WTC11 (cell line): ENCODE measurements around the gene MYH10. TPM values are rescaled to one million over a fixed set of nuclear protein-coding genes. Genes with fewer than 3 reads are reported as not detected.

Experiments used
- ATAC-seq: fragments of 200-7000 bp; cut with Tn5 transposase; 2 replicates; pipeline ENCODE4 v1.10.0; 2021; ENCODE audit warnings: mild to moderate bottlenecking, moderate library complexity
- CTCF ChIA-PET: fragments of 300-600 bp; sonication (Branson Sonifier 250); formaldehyde crosslinking; loops from one replicate; lab custom pipeline; 2021; ENCODE audit warnings: antibody characterized with exemption; lab: Charles Lee
- POLR2A ChIA-PET: fragments of 350-600 bp; sonication (Branson Sonifier 250); formaldehyde crosslinking; loops from one replicate; lab custom pipeline; 2021; ENCODE audit warnings: antibody characterized with exemption; lab: Charles Lee
- DNase-seq: peaks from one replicate; pipeline ENCODE4 v3.0.0; 2021; ENCODE audit warnings: low spot score
- H3K27ac Mint-ChIP-seq: 2 replicates; pipeline ENCODE4 v1.8.0; 2021; ENCODE audit warnings: mixed read lengths
- H3K27me3 Mint-ChIP-seq: 2 replicates; pipeline ENCODE4 v1.8.0; 2021; ENCODE audit warnings: low read depth, mild to moderate bottlenecking, moderate library complexity, mixed read lengths
- H3K36me3 Mint-ChIP-seq: 2 replicates; pipeline ENCODE4 v1.8.0; 2021; ENCODE audit warnings: mixed read lengths
- H3K4me1 Mint-ChIP-seq: 2 replicates; pipeline ENCODE4 v1.8.0; 2022; ENCODE audit warnings: mixed read lengths
- H3K4me3 Mint-ChIP-seq: 2 replicates; pipeline ENCODE4 v1.8.0; 2021; ENCODE audit warnings: mild to moderate bottlenecking, moderate library complexity, mixed read lengths
- H3K9me3 Mint-ChIP-seq: 2 replicates; pipeline ENCODE4 v1.8.0; 2021; ENCODE audit warnings: mixed read lengths
- ATF2 ChIP-seq: sonication (generic); formaldehyde crosslinking; IDR thresholded peaks from 2 replicates; pipeline ENCODE4 v1.8.1; 2022; ENCODE audit warnings: low read depth, missing genetic modification reagents, borderline replicate concordance
- ATF6 ChIP-seq: sonication (generic); formaldehyde crosslinking; IDR thresholded peaks from 2 replicates; pipeline ENCODE4 v1.8.1; 2023; ENCODE audit warnings: mild to moderate bottlenecking, missing genetic modification reagents
- E2F4 ChIP-seq: sonication (generic); formaldehyde crosslinking; IDR thresholded peaks from 2 replicates; pipeline ENCODE4 v1.8.1; 2022; ENCODE audit warnings: low read depth, mild to moderate bottlenecking, moderate library complexity, missing genetic modification reagents, borderline replicate concordance
- ELF4 ChIP-seq: sonication (generic); formaldehyde crosslinking; IDR thresholded peaks from 2 replicates; pipeline ENCODE4 v1.8.1; 2022; ENCODE audit warnings: low read depth, mild to moderate bottlenecking, moderate library complexity, missing genetic modification reagents
- EMX1 ChIP-seq: fragments of 250-450 bp; sonication (Bioruptor Pico); IDR thresholded peaks from 2 replicates; pipeline ENCODE4 v1.8.0; 2021; ENCODE audit warnings: mild to moderate bottlenecking
- HMGA2 ChIP-seq: fragments of 250-450 bp; sonication (Bioruptor Pico); IDR thresholded peaks from 2 replicates; pipeline ENCODE4 v1.4.0; 2021; ENCODE audit warnings: mild to moderate bottlenecking, moderate library complexity
- NR1H2 ChIP-seq: sonication (generic); formaldehyde crosslinking; IDR thresholded peaks from 2 replicates; pipeline ENCODE4 v1.9.0; 2021; ENCODE audit warnings: mild to moderate bottlenecking, moderate library complexity, missing genetic modification reagents
- NR3C1 ChIP-seq: sonication (generic); formaldehyde crosslinking; conservative IDR thresholded peaks from 2 replicates; pipeline ENCODE4 v1.8.1; 2023; ENCODE audit warnings: low read depth, mild to moderate bottlenecking, missing genetic modification reagents
- RORB ChIP-seq: fragments of 250-450 bp; sonication (Bioruptor Pico); IDR thresholded peaks from 2 replicates; pipeline ENCODE4 v1.9.0; 2021; ENCODE audit warnings: mild to moderate bottlenecking
- SOX15 ChIP-seq: fragments of 250-450 bp; sonication (Bioruptor Pico); IDR thresholded peaks from 2 replicates; pipeline ENCODE4 v1.9.0; 2021; ENCODE audit warnings: mild to moderate bottlenecking
- TCF7 ChIP-seq: sonication (generic); formaldehyde crosslinking; IDR thresholded peaks from 2 replicates; pipeline ENCODE4 v1.8.0; 2022; ENCODE audit warnings: mild to moderate bottlenecking, low read depth, missing genetic modification reagents, moderate library complexity
- ZBTB21 ChIP-seq: sonication (generic); formaldehyde crosslinking; IDR thresholded peaks from 2 replicates; pipeline ENCODE4 v1.8.1; 2023; ENCODE audit warnings: mild to moderate bottlenecking, missing genetic modification reagents, borderline replicate concordance
- ZNF138 ChIP-seq: sonication (generic); formaldehyde crosslinking; conservative IDR thresholded peaks from 2 replicates; pipeline ENCODE4 v1.8.1; 2022; ENCODE audit warnings: mild to moderate bottlenecking, moderate library complexity, missing genetic modification reagents
- ZNF317 ChIP-seq: sonication (generic); formaldehyde crosslinking; IDR thresholded peaks from 2 replicates; pipeline ENCODE4 v1.8.1; 2023; ENCODE audit warnings: low read depth, mild to moderate bottlenecking, moderate library complexity, missing genetic modification reagents, borderline replicate concordance
- ZNF416 ChIP-seq: fragments of 250-450 bp; sonication (Bioruptor Pico); IDR thresholded peaks from 2 replicates; pipeline ENCODE4 v1.9.0; 2021; ENCODE audit warnings: mild to moderate bottlenecking, inconsistent platforms
- ZNF512 ChIP-seq: sonication (generic); formaldehyde crosslinking; IDR thresholded peaks from 2 replicates; pipeline ENCODE4 v1.8.1; 2022; ENCODE audit warnings: missing genetic modification reagents, borderline replicate concordance
- ZNF671 ChIP-seq: fragments of 250-450 bp; sonication (Bioruptor Pico); IDR thresholded peaks from 2 replicates; pipeline ENCODE4 v1.8.0; 2021; ENCODE audit warnings: mild to moderate bottlenecking
- total RNA-seq: library from RNA; stranded (reverse); gene quantifications from 3 replicates; pipeline ENCODE4 v1.2.3, GENCODE V29; 2021

The MYH10 gene
- total RNA-seq, 1 experiment from 2014 or later: 231 TPM

- no peaks in the 10 kb centered on the region for H3K27me3 Mint-ChIP-seq
- ATAC-seq (no peak), DNase-seq (no peak)
- no peak overlapping the region for H3K27ac Mint-ChIP-seq
- ChIA-PET CTCF (interaction anchor here (1.0 kb wide), 1 partner anchor 9 kb away, joined by 3 read pairs; no protein-coding TSS in a partner anchor), POLR2A (interaction anchor here (0.7 kb wide), 1 partner anchor 134 kb away, joined by 5 read pairs; no protein-coding TSS in a partner anchor)
- peaks cover 12% of the 10 kb centered on the region for H3K36me3 Mint-ChIP-seq
- H3K4me3 Mint-ChIP-seq: no peak overlapping the region
- peaks cover 11% of the 10 kb centered on the region for H3K4me1 Mint-ChIP-seq
- TF ChIP-seq RORB (CRISPR knock-in tag): no peak
- no peak for TF ChIP-seq ZNF671 (CRISPR knock-in tag)
- no peak for TF ChIP-seq NR3C1 (CRISPR knock-in tag)
- TF ChIP-seq ZNF416: no peak
- TF ChIP-seq ZNF512 (CRISPR knock-in tag): no peak
- no peak for TF ChIP-seq ATF6 (CRISPR knock-in tag)
- TF ChIP-seq SOX15 (CRISPR knock-in tag): no peak
- no peak for TF ChIP-seq ELF4 (CRISPR knock-in tag)
- TF ChIP-seq HMGA2 (CRISPR knock-in tag): no peak
- no peak for TF ChIP-seq ZNF138
- TF ChIP-seq, all 79 proteins: peak for 0
- H3K9me3 Mint-ChIP-seq: no peaks in the 10 kb centered on the region
These were observed 31.6 kb downstream of the MYH10 start for GRCh38 chr17:8598913-8599312.

GRCh38 chr17:8593830-8594229 lies 36.7 kb downstream of the MYH10 start:
- ChIA-PET POLR2A (no interaction called here), CTCF (no interaction called here)
- no peak for TF ChIP-seq ZNF512 (CRISPR knock-in tag)
- TF ChIP-seq EMX1 (CRISPR knock-in tag): no peak
- no peak for TF ChIP-seq ZNF317 (CRISPR knock-in tag)
- no peak for TF ChIP-seq NR1H2 (CRISPR knock-in tag)
- TF ChIP-seq NR3C1 (CRISPR knock-in tag): no peak
- TF ChIP-seq ATF2 (CRISPR knock-in tag): no peak
- no peak for TF ChIP-seq TCF7 (CRISPR knock-in tag)
- no peaks in the 10 kb centered on the region for H3K9me3 Mint-ChIP-seq
- peaks cover 14% of the 10 kb centered on the region for H3K36me3 Mint-ChIP-seq
- H3K4me1 Mint-ChIP-seq: no peaks in the 10 kb centered on the region
- ATAC-seq (no peak), DNase-seq (no peak)
- no peak overlapping the region for H3K4me3 Mint-ChIP-seq
- H3K27me3 Mint-ChIP-seq: no peaks in the 10 kb centered on the region
- no peak overlapping the region for H3K27ac Mint-ChIP-seq

- Mint-ChIP-seq H3K4me1 (no peaks in the 10 kb centered on the region), H3K27me3 (no peaks in the 10 kb centered on the region), H3K27ac (no peak overlapping the region), H3K4me3 (no peak overlapping the region), H3K36me3 (peaks cover 18% of the 10 kb centered on the region), H3K9me3 (peaks cover 1% of the 10 kb centered on the region; the same call in 1 of the 2 replicates)
- TF ChIP-seq ZBTB21 (CRISPR knock-in tag) (no peak), E2F4 (CRISPR knock-in tag) (no peak), ELF4 (CRISPR knock-in tag) (no peak)
- CTCF ChIA-PET: no interaction called here
- POLR2A ChIA-PET: no interaction called here
- no peak for DNase-seq
- no peak for ATAC-seq
These were observed 37.2 kb downstream of the MYH10 start for GRCh38 chr17:8593276-8593675.
